ENCODE data around the gene TCF4. TPM values are rescaled to one million over a fixed set of nuclear protein-coding genes. Genes with fewer than 3 reads are reported as not detected.

Gene TCF4
- total and polyA plus RNA-seq, 4 donors, result 4.3 to 15.3 (median 11.5) TPM

DNA sequence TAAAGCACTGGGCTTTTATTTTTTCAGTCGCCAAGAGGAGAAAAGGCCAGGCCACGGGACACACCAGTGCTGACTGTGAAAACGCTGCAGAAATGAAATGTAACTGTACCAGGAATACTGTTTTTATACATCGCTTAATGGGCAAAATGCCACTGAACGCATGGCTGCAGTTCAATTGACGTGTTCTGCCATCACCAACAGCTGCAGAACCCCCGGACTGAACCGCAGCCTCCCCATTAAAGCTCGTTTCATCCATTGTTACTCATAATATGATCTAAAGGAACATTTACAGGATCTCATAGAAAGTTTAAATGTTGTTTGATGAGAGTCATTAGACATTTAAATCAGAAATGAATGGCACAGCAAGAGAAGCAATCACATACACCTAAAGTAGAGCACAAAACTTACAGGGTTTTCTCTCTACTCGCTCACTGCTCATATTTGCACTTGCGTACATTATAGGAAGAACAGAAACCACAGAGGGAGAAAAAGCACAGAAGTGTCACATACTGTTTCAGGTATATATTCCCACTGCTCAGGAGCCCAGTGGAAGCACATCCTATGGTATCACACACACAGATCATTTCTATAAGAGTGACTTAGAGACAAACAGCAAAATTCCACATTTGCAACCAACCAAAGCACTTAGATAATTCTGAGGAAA is 35.3 kb downstream of the TCF4 start:
- Histone ChIP-seq H3K27me3 (ENCODE audit: control insufficient read depth in 4 of 4, insufficient read depth in 4 of 4, low read length in 3 of 4) (no peaks in the 10 kb centered on the region), H3K27ac (ENCODE audit: low read depth in 1 of 2, low read length in 2 of 2) (no peak overlapping the region), H3K36me3 (ENCODE audit: control insufficient read depth in 4 of 4, insufficient read depth in 3 of 4, low read depth in 1 of 4, low read length in 3 of 4) (no peaks in the 10 kb centered on the region), H3K9me3 (ENCODE audit: control insufficient read depth in 4 of 4, low read length in 3 of 4) (no peaks in the 10 kb centered on the region), H3K9ac (ENCODE audit: low read depth in 1 of 2, low read length in 2 of 2) (no peak overlapping the region), H3K4me3 (ENCODE audit: low read depth in 1 of 3, low read length in 3 of 3) (no peak overlapping the region), H3K4me1 (ENCODE audit: control insufficient read depth in 4 of 4, insufficient read depth in 4 of 4, low read length in 3 of 4) (no peaks in the 10 kb centered on the region)
- no peak for DNase-seq (ENCODE audit: low spot score)
- 95% methylated on average over 11 of the region's 11 CpGs for WGBS
- TF ChIP-seq, protein P1, sequence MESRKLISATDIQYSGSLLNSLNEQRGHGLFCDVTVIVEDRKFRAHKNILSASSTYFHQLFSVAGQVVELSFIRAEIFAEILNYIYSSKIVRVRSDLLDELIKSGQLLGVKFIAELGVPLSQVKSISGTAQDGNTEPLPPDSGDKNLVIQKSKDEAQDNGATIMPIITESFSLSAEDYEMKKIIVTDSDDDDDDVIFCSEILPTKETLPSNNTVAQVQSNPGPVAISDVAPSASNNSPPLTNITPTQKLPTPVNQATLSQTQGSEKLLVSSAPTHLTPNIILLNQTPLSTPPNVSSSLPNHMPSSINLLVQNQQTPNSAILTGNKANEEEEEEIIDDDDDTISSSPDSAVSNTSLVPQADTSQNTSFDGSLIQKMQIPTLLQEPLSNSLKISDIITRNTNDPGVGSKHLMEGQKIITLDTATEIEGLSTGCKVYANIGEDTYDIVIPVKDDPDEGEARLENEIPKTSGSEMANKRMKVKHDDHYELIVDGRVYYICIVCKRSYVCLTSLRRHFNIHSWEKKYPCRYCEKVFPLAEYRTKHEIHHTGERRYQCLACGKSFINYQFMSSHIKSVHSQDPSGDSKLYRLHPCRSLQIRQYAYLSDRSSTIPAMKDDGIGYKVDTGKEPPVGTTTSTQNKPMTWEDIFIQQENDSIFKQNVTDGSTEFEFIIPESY (IDR thresholded peaks at IDR 0.05), result no peak
- no peak for TF ChIP-seq HNF4G (IDR thresholded peaks at IDR 0.05)
- no peak for TF ChIP-seq RXRA (IDR thresholded peaks at IDR 0.05)
- TF ChIP-seq YY1 (IDR thresholded peaks at IDR 0.05), result no peak

DNA sequence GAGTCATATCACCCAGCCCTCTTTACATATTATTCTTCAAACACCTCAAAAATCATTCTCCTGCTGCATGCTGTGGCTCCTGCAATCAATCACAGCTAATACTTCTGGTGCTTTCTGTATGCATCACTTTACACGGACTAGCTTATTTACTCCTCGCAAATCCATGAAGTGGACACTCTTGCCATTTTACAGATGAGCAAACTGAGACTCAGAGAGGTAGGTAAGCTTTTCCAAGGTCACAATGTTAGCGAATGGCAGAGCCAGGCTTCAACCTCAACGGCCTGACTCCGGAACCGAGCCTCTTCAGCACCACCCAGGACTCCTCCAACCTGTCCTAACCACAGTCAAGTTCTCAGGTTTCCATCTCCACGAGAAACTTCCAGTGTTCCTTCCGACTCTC is 36.8 kb downstream of the TCF4 start:
- Histone ChIP-seq H3K36me3 (ENCODE audit: control insufficient read depth in 4 of 4, insufficient read depth in 3 of 4, low read depth in 1 of 4, low read length in 3 of 4) (no peaks in the 10 kb centered on the region), H3K4me1 (ENCODE audit: control insufficient read depth in 4 of 4, insufficient read depth in 4 of 4, low read length in 3 of 4) (no peaks in the 10 kb centered on the region), H3K4me3 (ENCODE audit: low read depth in 1 of 3, low read length in 3 of 3) (no peak overlapping the region), H3K9me3 (ENCODE audit: control insufficient read depth in 4 of 4, low read length in 3 of 4) (no peaks in the 10 kb centered on the region), H3K9ac (ENCODE audit: low read depth in 1 of 2, low read length in 2 of 2) (no peak overlapping the region), H3K27ac (ENCODE audit: low read depth in 1 of 2, low read length in 2 of 2) (no peak overlapping the region), H3K27me3 (ENCODE audit: control insufficient read depth in 4 of 4, insufficient read depth in 4 of 4, low read length in 3 of 4) (no peaks in the 10 kb centered on the region)
- DNase-seq (ENCODE audit: low spot score), result no peak
- 94% methylated on average over 8 of the region's 8 CpGs for WGBS
- TF ChIP-seq FOXA2 (IDR thresholded peaks at IDR 0.05) (no peak), JUND (IDR thresholded peaks at IDR 0.05) (no peak), RAD21 (IDR thresholded peaks at IDR 0.05) (no peak)

- no peaks in the 10 kb centered on the region for H3K36me3 ChIP-seq (ENCODE audit: control insufficient read depth in 4 of 4, insufficient read depth in 3 of 4, low read depth in 1 of 4, low read length in 3 of 4)
- no peak overlapping the region for H3K27ac ChIP-seq (ENCODE audit: low read depth in 1 of 2, low read length in 2 of 2)
- WGBS, result 86% methylated on average over 8 of the region's 8 CpGs
- TF ChIP-seq HNF4A (conservative IDR thresholded peaks at IDR 0.05) (no peak), FOXA1 (IDR thresholded peaks at IDR 0.05) (no peak), RXRA (IDR thresholded peaks at IDR 0.05) (no peak), HNF4G (IDR thresholded peaks at IDR 0.05) (no peak), RAD21 (IDR thresholded peaks at IDR 0.05) (no peak), FOXA2 (IDR thresholded peaks at IDR 0.05) (no peak), EGR1 (IDR thresholded peaks at IDR 0.05; ENCODE audit: low read depth in 2 of 2) (no peak), CTCF (IDR thresholded peaks at IDR 0.05; ENCODE audit: low read depth, low read length, missing input control) (no peak), NR2F2 (IDR thresholded peaks at IDR 0.05) (no peak), SP1 (IDR thresholded peaks at IDR 0.05) (no peak), YY1 (IDR thresholded peaks at IDR 0.05) (no peak), MAX (IDR thresholded peaks at IDR 0.05) (no peak)
- TF ChIP-seq, protein P2, sequence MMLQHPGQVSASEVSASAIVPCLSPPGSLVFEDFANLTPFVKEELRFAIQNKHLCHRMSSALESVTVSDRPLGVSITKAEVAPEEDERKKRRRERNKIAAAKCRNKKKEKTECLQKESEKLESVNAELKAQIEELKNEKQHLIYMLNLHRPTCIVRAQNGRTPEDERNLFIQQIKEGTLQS (IDR thresholded peaks at IDR 0.05), result no peak
- TF ChIP-seq, protein P1 (IDR thresholded peaks at IDR 0.05), result no peak
- H3K4me3 ChIP-seq (ENCODE audit: low read depth in 1 of 3, low read length in 3 of 3), result no peak overlapping the region
- no peaks in the 10 kb centered on the region for H3K9me3 ChIP-seq (ENCODE audit: control insufficient read depth in 4 of 4, low read length in 3 of 4)
- no peaks in the 10 kb centered on the region for H3K27me3 ChIP-seq (ENCODE audit: control insufficient read depth in 4 of 4, insufficient read depth in 4 of 4, low read length in 3 of 4)
- no peak overlapping the region for H3K9ac ChIP-seq (ENCODE audit: low read depth in 1 of 2, low read length in 2 of 2)
- no peaks in the 10 kb centered on the region for H3K4me1 ChIP-seq (ENCODE audit: control insufficient read depth in 4 of 4, insufficient read depth in 4 of 4, low read length in 3 of 4)
- DNase-seq (ENCODE audit: low spot score), result no peak
Measured at GRCh38 chr18:55550471-55550870, 37.5 kb downstream of the TCF4 start.
